Measurements from ENCODE around the gene ITGAV.

- TF ChIP-seq, protein P1, sequence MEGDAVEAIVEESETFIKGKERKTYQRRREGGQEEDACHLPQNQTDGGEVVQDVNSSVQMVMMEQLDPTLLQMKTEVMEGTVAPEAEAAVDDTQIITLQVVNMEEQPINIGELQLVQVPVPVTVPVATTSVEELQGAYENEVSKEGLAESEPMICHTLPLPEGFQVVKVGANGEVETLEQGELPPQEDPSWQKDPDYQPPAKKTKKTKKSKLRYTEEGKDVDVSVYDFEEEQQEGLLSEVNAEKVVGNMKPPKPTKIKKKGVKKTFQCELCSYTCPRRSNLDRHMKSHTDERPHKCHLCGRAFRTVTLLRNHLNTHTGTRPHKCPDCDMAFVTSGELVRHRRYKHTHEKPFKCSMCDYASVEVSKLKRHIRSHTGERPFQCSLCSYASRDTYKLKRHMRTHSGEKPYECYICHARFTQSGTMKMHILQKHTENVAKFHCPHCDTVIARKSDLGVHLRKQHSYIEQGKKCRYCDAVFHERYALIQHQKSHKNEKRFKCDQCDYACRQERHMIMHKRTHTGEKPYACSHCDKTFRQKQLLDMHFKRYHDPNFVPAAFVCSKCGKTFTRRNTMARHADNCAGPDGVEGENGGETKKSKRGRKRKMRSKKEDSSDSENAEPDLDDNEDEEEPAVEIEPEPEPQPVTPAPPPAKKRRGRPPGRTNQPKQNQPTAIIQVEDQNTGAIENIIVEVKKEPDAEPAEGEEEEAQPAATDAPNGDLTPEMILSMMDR (conservative IDR thresholded peaks at IDR 0.05 in 1 of 2, IDR thresholded peaks at IDR 0.05 in 1 of 2; ENCODE audit: low read depth in 1 of 2, low read length in 2 of 2): no peak
- TF ChIP-seq EZH2 (IDR thresholded peaks at IDR 0.05; ENCODE audit: low read length, missing control alignments): no peak
Observed at GRCh38 chr2:186632417-186632816, 42.6 kb downstream of the ITGAV start.
